Transverse colon (tissue), 4 donors: Measurements from ENCODE around the gene LRP1B. TPM values are rescaled to one million over a fixed set of nuclear protein-coding genes. Genes with fewer than 3 reads are reported as not detected.
"Not testable (repeated sequence)": the region's sequence is repeated elsewhere in the genome, so short reads cannot be mapped to it uniquely, and the experiment has no call there.

Experiments
- DNase-seq: peaks from one replicate; pipeline ENCODE4 v3.0.0-alpha.2; 2019
- H3K27ac ChIP-seq, 4 donors: fragments of 200-600 bp; sonication (generic); 2 replicates each; pipeline ENCODE4 v1.5.1; 2016 to 2018; ENCODE audit warnings: inconsistent platforms in 4 of 4
- H3K27me3 ChIP-seq: fragments of 200-600 bp; sonication (generic); 2 replicates; pipeline ENCODE4 v1.5.1; 2017; ENCODE audit warnings: inconsistent platforms
- H3K36me3 ChIP-seq, 4 donors: fragments of 200-600 bp; sonication (generic); 2 replicates each; pipeline ENCODE4 v1.5.1; 2017 to 2019; ENCODE audit warnings: inconsistent platforms in 4 of 4
- H3K4me1 ChIP-seq, 4 donors: fragments of 200-600 bp; sonication (generic); 2 replicates each; pipeline ENCODE4 v1.5.1; 2017 to 2020; ENCODE audit warnings: inconsistent platforms in 4 of 4
- H3K4me3 ChIP-seq, 4 donors: fragments of 200-600 bp; sonication (generic); 1 replicate in 1 of 4; 2 replicates in 3 of 4; pipeline versions ENCODE4 v1.5.1 to v1.6.1; 2017 to 2019; ENCODE audit warnings: inconsistent platforms in 4 of 4
- H3K9me3 ChIP-seq, 2 donors: fragments of 200-600 bp; sonication (generic); 2 replicates each; pipeline ENCODE4 v1.5.1; 2017 to 2019; ENCODE audit warnings: inconsistent platforms in 2 of 2
- EP300 ChIP-seq: sonication (generic); formaldehyde crosslinking; IDR thresholded peaks from one replicate; pipeline ENCODE4 v1.6.1; 2017; ENCODE audit warnings: antibody characterized with exemption, low read depth
- POLR2A ChIP-seq: fragments of 450-650 bp; IDR thresholded peaks from one replicate; pipeline ENCODE4 v1.6.1; 2016; ENCODE audit warnings: antibody characterized with exemption, mild to moderate bottlenecking, moderate library complexity
- POLR2AphosphoS5 ChIP-seq, 3 donors: sonication (generic); formaldehyde crosslinking; IDR thresholded peaks; one replicate each; pipeline ENCODE4 v1.6.1; 2016; ENCODE audit warnings: antibody characterized with exemption in 3 of 3
- WGBS, 2 donors: methylation state at CpG; one replicate each; pipeline ENCODE4 v1.1.5; 2018; ENCODE audit warnings: low coverage in 1 of 2; 5-methylcytosine and 5-hydroxymethylcytosine counted together
- in situ Hi-C, 4 donors: fragments of 200-750 bp; cut with MboI; loops; one replicate each; pipeline versions ENCODE4 v1.15.0 to v1.15.1; 2017; ENCODE audit warnings: low sequenced_read_pairs in 3 of 4, low pct_ligation_motif_present in 1 of 4, low pct_unique_long_range_greater_than_20kb in 1 of 4
- intact Hi-C: fragments of 100-400 bp; cut with DNase I; formaldehyde crosslinking; loops from one replicate; pipeline ENCODE4 v1.15.1; 2023; ENCODE audit warnings: low total_unique reads
- total RNA-seq, 4 donors: library from RNA; depleted of rRNA; stranded (reverse); fragments of >200 nt; gene quantifications; one replicate each; pipeline ENCODE4 v1.1.0, GENCODE V29; 2016
- TF ChIP-seq, protein P1 (sequence below), 5 experiments: fragments of 200-600 bp in 3 of 5; fragments of 450-650 bp in 2 of 5; sonication (generic) in 3 of 5; IDR thresholded peaks; 1 replicate in 2 of 5; 2 replicates in 3 of 5; pipeline ENCODE4 v1.5.1; 2016 to 2017; ENCODE audit warnings: antibody characterized with exemption in 5 of 5, inconsistent platforms in 3 of 5, mild to moderate bottlenecking in 2 of 5, moderate library complexity in 1 of 5

Gene LRP1B
- total RNA-seq, 4 donors from 2014 or later = 0.48 to 5.4 (median 0.82) TPM; not detected in 1

- H3K27me3 ChIP-seq = no peaks in the 10 kb centered on the region
- 63 to 82% methylated on average over 2 of the region's 2 CpGs for WGBS, 2 donors
- H3K4me3 ChIP-seq = no peak overlapping the region
- no peaks in the 10 kb centered on the region for H3K36me3 ChIP-seq
- TF ChIP-seq, protein P1, sequence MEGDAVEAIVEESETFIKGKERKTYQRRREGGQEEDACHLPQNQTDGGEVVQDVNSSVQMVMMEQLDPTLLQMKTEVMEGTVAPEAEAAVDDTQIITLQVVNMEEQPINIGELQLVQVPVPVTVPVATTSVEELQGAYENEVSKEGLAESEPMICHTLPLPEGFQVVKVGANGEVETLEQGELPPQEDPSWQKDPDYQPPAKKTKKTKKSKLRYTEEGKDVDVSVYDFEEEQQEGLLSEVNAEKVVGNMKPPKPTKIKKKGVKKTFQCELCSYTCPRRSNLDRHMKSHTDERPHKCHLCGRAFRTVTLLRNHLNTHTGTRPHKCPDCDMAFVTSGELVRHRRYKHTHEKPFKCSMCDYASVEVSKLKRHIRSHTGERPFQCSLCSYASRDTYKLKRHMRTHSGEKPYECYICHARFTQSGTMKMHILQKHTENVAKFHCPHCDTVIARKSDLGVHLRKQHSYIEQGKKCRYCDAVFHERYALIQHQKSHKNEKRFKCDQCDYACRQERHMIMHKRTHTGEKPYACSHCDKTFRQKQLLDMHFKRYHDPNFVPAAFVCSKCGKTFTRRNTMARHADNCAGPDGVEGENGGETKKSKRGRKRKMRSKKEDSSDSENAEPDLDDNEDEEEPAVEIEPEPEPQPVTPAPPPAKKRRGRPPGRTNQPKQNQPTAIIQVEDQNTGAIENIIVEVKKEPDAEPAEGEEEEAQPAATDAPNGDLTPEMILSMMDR (IDR thresholded peaks at IDR 0.05) = no peak
- TF ChIP-seq POLR2AphosphoS5 (IDR thresholded peaks at IDR 0.05) (no peak), EP300 (no peak), POLR2A (no peak)
- H3K4me1 ChIP-seq = no peaks in the 10 kb centered on the region
- in situ Hi-C loops (no loop called here), intact Hi-C loops (no loop called here)
- H3K9me3 ChIP-seq = no peaks in the 10 kb centered on the region
- H3K27ac ChIP-seq = no peak overlapping the region
- no peak for DNase-seq
Observed at GRCh38 chr2:140555701-140556100, 1575.1 kb downstream of the LRP1B start.

DNA sequence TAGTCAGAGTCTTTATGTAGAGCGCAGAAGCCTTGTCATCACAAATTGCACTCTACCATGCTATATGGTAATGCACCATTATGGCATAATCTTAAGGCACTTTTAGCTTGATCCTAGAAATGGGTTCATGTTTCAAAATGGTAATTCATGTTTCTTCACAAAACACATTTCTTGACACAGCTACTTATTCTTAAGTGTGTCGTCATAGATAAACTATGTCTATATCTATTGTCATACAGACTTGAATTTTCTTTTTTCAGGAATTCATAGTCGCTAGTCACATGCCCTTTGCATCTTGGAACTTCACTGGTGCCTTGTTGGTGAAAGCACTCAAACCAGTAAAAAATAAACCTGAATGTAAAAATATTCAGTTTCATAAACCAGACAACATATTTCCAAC is 1578.2 kb downstream of the LRP1B start:
- no peak for TF ChIP-seq POLR2A
- no peak for TF ChIP-seq POLR2AphosphoS5 (IDR thresholded peaks at IDR 0.05)
- no peak for TF ChIP-seq EP300
- TF ChIP-seq, protein P1 (IDR thresholded peaks at IDR 0.05) = no peak
- Histone ChIP-seq H3K4me3 (no peak overlapping the region), H3K27ac (no peak overlapping the region), H3K4me1 (no peaks in the 10 kb centered on the region), H3K27me3 (no peaks in the 10 kb centered on the region), H3K9me3 (no peaks in the 10 kb centered on the region), H3K36me3 (no peaks in the 10 kb centered on the region)
- intact Hi-C loops = no loop called here
- WGBS, 2 donors = 83 to 87% methylated on average over 3 of the region's 3 CpGs
- DNase-seq = no peak
- in situ Hi-C loops = no loop called here

DNA sequence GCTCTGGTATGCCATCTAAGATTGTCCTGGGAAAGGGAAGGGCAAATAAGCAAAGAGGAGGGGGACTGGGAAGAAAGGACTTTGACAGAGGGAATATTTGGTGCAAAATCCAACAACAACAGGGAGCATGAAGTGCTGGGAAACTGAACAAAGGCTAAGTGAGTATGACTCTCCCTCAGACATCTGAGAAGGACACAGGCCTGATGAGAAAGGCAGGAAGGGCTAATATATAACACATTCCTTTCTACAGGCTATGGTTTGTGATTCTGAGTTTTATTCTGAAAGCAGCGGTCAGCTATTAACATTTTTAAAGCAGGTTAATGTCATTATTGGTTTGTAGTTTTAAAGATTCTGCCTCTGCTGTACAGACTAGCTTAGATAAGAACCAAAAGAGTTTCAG is 1579.5 kb downstream of the LRP1B start:
- DNase-seq = no peak
- H3K27ac ChIP-seq = no peak overlapping the region
- intact Hi-C loops (no loop called here), in situ Hi-C loops (no loop called here)
- H3K4me3 ChIP-seq = no peak overlapping the region
- H3K27me3 ChIP-seq = no peaks in the 10 kb centered on the region
- H3K36me3 ChIP-seq = no peaks in the 10 kb centered on the region
- 60 to 87% methylated on average over 1 of the region's 1 CpG for WGBS, 2 donors
- TF ChIP-seq EP300 = no peak
- TF ChIP-seq POLR2A = no peak
- TF ChIP-seq, protein P1 (IDR thresholded peaks at IDR 0.05) = no peak
- no peaks in the 10 kb centered on the region for H3K4me1 ChIP-seq
- no peaks in the 10 kb centered on the region for H3K9me3 ChIP-seq

DNA sequence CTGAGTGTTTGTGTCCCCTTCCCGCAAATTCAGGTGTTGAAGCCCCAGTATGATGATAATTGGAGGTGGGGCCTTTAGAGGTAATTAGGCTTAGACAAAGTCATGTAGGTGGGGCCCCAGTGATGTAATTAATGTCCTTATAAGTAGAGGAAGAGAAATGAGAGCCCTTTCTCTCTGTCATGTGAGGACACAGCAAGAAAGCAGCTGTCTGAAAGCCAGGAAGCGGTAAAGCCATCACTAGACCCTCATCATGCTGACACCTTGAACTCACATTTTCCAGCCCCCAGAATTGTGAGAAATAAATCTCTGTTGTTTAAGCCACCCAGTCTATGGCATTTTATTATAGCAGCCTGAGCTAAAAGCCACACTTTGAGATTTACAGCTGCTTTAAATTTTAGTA is 1580.0 kb downstream of the LRP1B start:
- Histone ChIP-seq H3K9me3 (no peaks in the 10 kb centered on the region), H3K4me3 (no peak overlapping the region), H3K4me1 (no peaks in the 10 kb centered on the region), H3K36me3 (no peaks in the 10 kb centered on the region), H3K27me3 (no peaks in the 10 kb centered on the region), H3K27ac (no peak overlapping the region)
- TF ChIP-seq POLR2AphosphoS5 (IDR thresholded peaks at IDR 0.05) = no peak
- TF ChIP-seq, protein P1 (IDR thresholded peaks at IDR 0.05) = no peak
- no peak for TF ChIP-seq EP300
- TF ChIP-seq POLR2A = no peak
- WGBS, 2 donors = 67 to 80% methylated on average over 1 to 2 of the region's 2 CpGs
- DNase-seq = no peak
- in situ Hi-C loops (no loop called here), intact Hi-C loops (no loop called here)

DNA sequence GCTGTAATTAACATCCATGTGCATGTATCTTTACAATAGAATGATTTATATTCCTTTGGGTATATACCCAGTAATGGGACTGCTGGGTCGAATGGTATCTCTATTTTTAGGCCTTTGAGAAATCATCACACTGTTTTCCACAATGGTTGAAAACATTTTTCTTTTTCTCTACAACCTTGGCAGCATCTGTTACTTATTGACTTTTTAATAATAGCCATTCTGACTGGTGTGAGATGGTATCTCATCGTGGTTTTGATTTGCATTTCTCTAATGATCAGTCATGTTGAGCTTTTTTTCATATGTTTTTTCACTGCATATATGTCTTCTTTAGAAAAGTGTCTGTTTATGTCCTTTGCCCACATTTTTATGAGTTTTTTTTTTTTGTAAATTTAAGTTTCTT is 1586.0 kb downstream of the LRP1B start:
- intact Hi-C loops, DNase-seq, H3K36me3 ChIP-seq, H3K27ac ChIP-seq, H3K4me3 ChIP-seq, H3K9me3 ChIP-seq, H3K4me1 ChIP-seq, H3K27me3 ChIP-seq, in situ Hi-C loops: not testable (repeated sequence)
- WGBS, 2 donors = 30 to 62% methylated on average over 2 of the region's 2 CpGs
